ENCODE measurements around the gene ACTRT2. TPM values are rescaled to one million over a fixed set of nuclear protein-coding genes. Genes with fewer than 3 reads are reported as not detected.

ACTRT2 gene
- total RNA-seq, 1 donor from 2014 or later: not detected

GRCh38 chr1:2986549-2987305 is 34.5 kb upstream of the ACTRT2 start:
- Mint-ChIP-seq H3K4me1 (ENCODE audit: unreplicated experiment) (no peaks in the 10 kb centered on the region), H3K27me3 (ENCODE audit: unreplicated experiment) (no peaks in the 10 kb centered on the region), H3K9me3 (ENCODE audit: unreplicated experiment) (peaks cover 10% of the 10 kb centered on the region), H3K4me3 (ENCODE audit: unreplicated experiment) (no peak overlapping the region), H3K27ac (ENCODE audit: unreplicated experiment) (no peak overlapping the region), H3K36me3 (ENCODE audit: unreplicated experiment) (no peaks in the 10 kb centered on the region)
- no peak for DNase-seq (ENCODE audit: extremely low spot score, unreplicated experiment)
- TF ChIP-seq CTCF (IDR thresholded peaks at IDR 0.05): no peak

GRCh38 chr1:2987773-2988172 is 33.5 kb upstream of the ACTRT2 start:
- no peak overlapping the region for H3K4me3 Mint-ChIP-seq (ENCODE audit: unreplicated experiment)
- H3K27me3 Mint-ChIP-seq (ENCODE audit: unreplicated experiment): no peaks in the 10 kb centered on the region
- no peak overlapping the region for H3K27ac Mint-ChIP-seq (ENCODE audit: unreplicated experiment)
- DNase-seq (ENCODE audit: extremely low spot score, unreplicated experiment): no peak
- H3K9me3 Mint-ChIP-seq (ENCODE audit: unreplicated experiment): peaks cover 13% of the 10 kb centered on the region
- no peaks in the 10 kb centered on the region for H3K36me3 Mint-ChIP-seq (ENCODE audit: unreplicated experiment)
- no peaks in the 10 kb centered on the region for H3K4me1 Mint-ChIP-seq (ENCODE audit: unreplicated experiment)
- no peak for TF ChIP-seq CTCF (IDR thresholded peaks at IDR 0.05)

GRCh38 chr1:2988256-2988655 is 33.0 kb upstream of the ACTRT2 start:
- H3K27ac Mint-ChIP-seq (ENCODE audit: unreplicated experiment): no peak overlapping the region
- no peak overlapping the region for H3K4me3 Mint-ChIP-seq (ENCODE audit: unreplicated experiment)
- no peaks in the 10 kb centered on the region for H3K4me1 Mint-ChIP-seq (ENCODE audit: unreplicated experiment)
- no peaks in the 10 kb centered on the region for H3K27me3 Mint-ChIP-seq (ENCODE audit: unreplicated experiment)
- no peaks in the 10 kb centered on the region for H3K36me3 Mint-ChIP-seq (ENCODE audit: unreplicated experiment)
- peaks cover 14% of the 10 kb centered on the region for H3K9me3 Mint-ChIP-seq (ENCODE audit: unreplicated experiment)
- no peak for DNase-seq (ENCODE audit: extremely low spot score, unreplicated experiment)
- TF ChIP-seq CTCF (IDR thresholded peaks at IDR 0.05): no peak

- no peaks in the 10 kb centered on the region for H3K4me1 Mint-ChIP-seq (ENCODE audit: unreplicated experiment)
- H3K36me3 Mint-ChIP-seq (ENCODE audit: unreplicated experiment): no peaks in the 10 kb centered on the region
- H3K27me3 Mint-ChIP-seq (ENCODE audit: unreplicated experiment): no peaks in the 10 kb centered on the region
- DNase-seq (ENCODE audit: extremely low spot score, unreplicated experiment): no peak
- no peak overlapping the region for H3K4me3 Mint-ChIP-seq (ENCODE audit: unreplicated experiment)
- H3K9me3 Mint-ChIP-seq (ENCODE audit: unreplicated experiment): peaks cover 14% of the 10 kb centered on the region
- no peak overlapping the region for H3K27ac Mint-ChIP-seq (ENCODE audit: unreplicated experiment)
- no peak for TF ChIP-seq CTCF (IDR thresholded peaks at IDR 0.05)
Observed at GRCh38 chr1:2989185-2989584, 32.1 kb upstream of the ACTRT2 start.

- no peak for DNase-seq (ENCODE audit: extremely low spot score, unreplicated experiment)
- H3K27me3 Mint-ChIP-seq (ENCODE audit: unreplicated experiment): no peaks in the 10 kb centered on the region
- peaks cover 14% of the 10 kb centered on the region for H3K9me3 Mint-ChIP-seq (ENCODE audit: unreplicated experiment)
- H3K27ac Mint-ChIP-seq (ENCODE audit: unreplicated experiment): no peak overlapping the region
- H3K36me3 Mint-ChIP-seq (ENCODE audit: unreplicated experiment): no peaks in the 10 kb centered on the region
- no peak for TF ChIP-seq CTCF (IDR thresholded peaks at IDR 0.05)
- H3K4me1 Mint-ChIP-seq (ENCODE audit: unreplicated experiment): no peaks in the 10 kb centered on the region
- no peak overlapping the region for H3K4me3 Mint-ChIP-seq (ENCODE audit: unreplicated experiment)
Observed at GRCh38 chr1:2989976-2990375, 31.3 kb upstream of the ACTRT2 start.
